Measurements from ENCODE around the gene MYO18B. TPM values are rescaled to one million over a fixed set of nuclear protein-coding genes. Genes with fewer than 3 reads are reported as not detected.

The MYO18B gene
- total RNA-seq, 2 experiments from 2014 or later = 1.6 to 1.8 TPM

GRCh38 chr22:25880524-25880923 is 138.5 kb downstream of the MYO18B start:
- H3K4me3 Mint-ChIP-seq = no peak overlapping the region
- CTCF ChIA-PET = no interaction called here
- intact Hi-C loops (cut with micrococcal nuclease) = no loop called here

GRCh38 chr22:25881210-25881755 is 139.3 kb downstream of the MYO18B start:
- Mint-ChIP-seq H3K9me3 (no peaks in the 10 kb centered on the region), H3K36me3 (ENCODE audit: low read depth) (no peaks in the 10 kb centered on the region), H3K4me1 (ENCODE audit: low read depth) (no peaks in the 10 kb centered on the region), H3K27ac (no peak overlapping the region), H3K27me3 (peaks cover 7% of the 10 kb centered on the region), H3K4me3 (no peak overlapping the region)
- no peak for TF ChIP-seq CTCF (IDR thresholded peaks at IDR 0.05)
- CTCF ChIA-PET = no interaction called here
- POLR2A ChIA-PET = no interaction called here
- DNase-seq = no peak
- no peak for ATAC-seq
- intact Hi-C loops (cut with micrococcal nuclease) = no loop called here

More at GRCh38 chr22:25880524-25880923, 138.5 kb downstream of the MYO18B start:
- Mint-ChIP-seq H3K4me1 (ENCODE audit: low read depth) (no peaks in the 10 kb centered on the region), H3K27ac (no peak overlapping the region), H3K27me3 (peaks cover 7% of the 10 kb centered on the region), H3K9me3 (no peaks in the 10 kb centered on the region), H3K36me3 (ENCODE audit: low read depth) (no peaks in the 10 kb centered on the region)
- ATAC-seq = no peak
- DNase-seq = no peak
- no peak for TF ChIP-seq CTCF (IDR thresholded peaks at IDR 0.05)
- POLR2A ChIA-PET = no interaction called here

DNA sequence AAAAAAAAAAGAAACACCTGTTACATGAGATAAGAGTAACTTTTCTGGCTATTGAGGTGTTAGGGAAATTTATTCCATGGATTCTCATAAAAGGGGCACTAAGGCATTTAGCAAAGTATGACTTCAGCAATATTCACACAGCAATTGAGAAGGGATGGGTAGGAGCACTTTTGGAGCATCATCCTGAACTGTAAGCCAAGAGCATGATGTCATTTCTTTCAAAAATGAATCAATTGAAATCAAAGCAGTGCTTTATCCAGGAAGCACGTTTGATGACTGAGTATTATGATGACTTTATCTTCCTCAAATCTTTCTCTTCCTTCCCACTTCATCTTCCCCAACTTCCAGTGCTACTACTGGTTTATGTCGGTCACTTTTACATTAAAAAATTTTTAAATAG is 140.4 kb downstream of the MYO18B start:
- POLR2A ChIA-PET = no interaction called here
- no peak for DNase-seq
- TF ChIP-seq CTCF (IDR thresholded peaks at IDR 0.05) = no peak
- CTCF ChIA-PET = no interaction called here
- Mint-ChIP-seq H3K4me1 (ENCODE audit: low read depth) (no peaks in the 10 kb centered on the region), H3K27me3 (peaks cover 7% of the 10 kb centered on the region), H3K9me3 (no peaks in the 10 kb centered on the region), H3K27ac (no peak overlapping the region), H3K36me3 (ENCODE audit: low read depth) (no peaks in the 10 kb centered on the region), H3K4me3 (no peak overlapping the region)
- intact Hi-C loops (cut with micrococcal nuclease) = no loop called here
- ATAC-seq = no peak

DNA sequence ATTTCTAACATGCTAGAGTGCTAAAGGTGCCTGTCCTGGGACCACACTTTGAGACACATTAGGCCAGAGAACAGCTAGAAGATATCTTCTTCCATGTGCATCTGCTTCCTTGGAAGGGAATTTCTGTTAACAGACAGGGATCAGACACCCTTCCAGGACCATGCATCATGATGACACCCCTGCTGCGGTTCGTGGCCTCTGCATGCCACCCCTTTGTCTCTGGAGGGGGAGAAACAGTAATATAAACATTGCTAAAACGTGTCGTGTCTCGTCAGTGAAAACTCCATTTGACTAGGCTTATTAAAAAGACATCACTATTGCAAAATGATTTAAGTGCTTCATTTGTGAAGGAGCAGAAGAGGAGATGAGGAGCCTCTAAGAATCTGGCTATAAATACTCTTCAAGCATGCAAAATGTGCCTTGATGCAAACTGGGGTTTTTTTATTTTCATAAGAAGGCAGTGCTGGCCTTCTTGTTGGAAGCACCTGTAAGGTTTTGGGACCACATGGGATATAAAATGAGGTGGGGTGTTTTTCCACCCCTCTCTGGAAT is 141.6 kb downstream of the MYO18B start:
- intact Hi-C loops (cut with micrococcal nuclease) = no loop called here
- TF ChIP-seq CTCF (IDR thresholded peaks at IDR 0.05) = no peak
- ATAC-seq (no peak), DNase-seq (no peak)
- ChIA-PET CTCF (no interaction called here), POLR2A (no interaction called here)
- H3K27me3 Mint-ChIP-seq = peaks cover 5% of the 10 kb centered on the region
- H3K27ac Mint-ChIP-seq = no peak overlapping the region
- no peaks in the 10 kb centered on the region for H3K4me1 Mint-ChIP-seq (ENCODE audit: low read depth)
- no peaks in the 10 kb centered on the region for H3K36me3 Mint-ChIP-seq (ENCODE audit: low read depth)
- H3K9me3 Mint-ChIP-seq = no peaks in the 10 kb centered on the region
- H3K4me3 Mint-ChIP-seq = no peak overlapping the region

DNA sequence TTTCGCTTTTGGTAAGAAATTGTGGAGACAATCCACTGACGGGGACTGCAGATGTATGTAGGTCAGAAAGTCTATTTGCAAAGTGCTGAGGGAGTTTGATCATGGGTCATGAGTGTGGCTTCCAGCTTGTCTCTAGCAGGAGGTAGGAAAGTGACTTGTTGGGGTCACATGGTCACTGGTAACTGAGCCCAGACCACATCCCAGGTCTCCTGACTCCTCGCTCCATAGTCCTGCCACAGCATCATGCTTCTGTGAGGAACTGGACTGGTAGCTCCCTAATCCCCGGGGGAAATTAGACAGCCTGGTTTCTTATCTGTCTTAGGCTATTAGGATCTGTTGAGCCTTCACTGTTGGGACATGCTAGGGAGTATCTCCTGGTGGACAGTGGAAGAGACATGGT is 142.1 kb downstream of the MYO18B start:
- Mint-ChIP-seq H3K27ac (no peak overlapping the region), H3K4me3 (no peak overlapping the region), H3K9me3 (no peaks in the 10 kb centered on the region), H3K27me3 (peaks cover 7% of the 10 kb centered on the region), H3K4me1 (ENCODE audit: low read depth) (no peaks in the 10 kb centered on the region), H3K36me3 (ENCODE audit: low read depth) (no peaks in the 10 kb centered on the region)
- TF ChIP-seq CTCF (IDR thresholded peaks at IDR 0.05) = no peak
- DNase-seq (no peak), ATAC-seq (no peak)
- ChIA-PET POLR2A (no interaction called here), CTCF (no interaction called here)
- intact Hi-C loops (cut with micrococcal nuclease) = no loop called here
